Measurements from ENCODE around the gene FAM120B.

FAM120B gene

GRCh38 chr6:170360476-170360875, 53.9 kb downstream of the FAM120B start:
- Histone ChIP-seq H3K9ac (ENCODE audit: insufficient read length) (no peak overlapping the region), H3K27ac (no peak overlapping the region), H3K9me3 (ENCODE audit: low read depth, low read length) (no peaks in the 10 kb centered on the region), H3K36me3 (ENCODE audit: insufficient read depth, low read length) (peaks cover 20% of the 10 kb centered on the region; the same call in 1 of the 2 replicates), H3K4me3 (no peak overlapping the region)
- no peak for TF ChIP-seq POLR2AphosphoS5 (IDR thresholded peaks at IDR 0.05; ENCODE audit: borderline replicate concordance, low read depth, low read length)
- no peak for TF ChIP-seq FOXP2 (optimal IDR thresholded peaks at IDR 0.05; ENCODE audit: control extremely low read depth, extremely low read length, insufficient read depth)
- TF ChIP-seq EZH2 (IDR thresholded peaks at IDR 0.05) = no peak
- no peak for DNase-seq (ENCODE audit: low read depth, low spot score)

GRCh38 chr6:170361335-170361734, 54.8 kb downstream of the FAM120B start:
- no peak overlapping the region for H3K4me3 ChIP-seq
- no peak for DNase-seq (ENCODE audit: low read depth, low spot score)
- H3K36me3 ChIP-seq (ENCODE audit: insufficient read depth, low read length) = peaks cover 20% of the 10 kb centered on the region; the same call in 1 of the 2 replicates
- no peak overlapping the region for H3K27ac ChIP-seq
- H3K9ac ChIP-seq (ENCODE audit: insufficient read length) = no peak overlapping the region
- no peaks in the 10 kb centered on the region for H3K9me3 ChIP-seq (ENCODE audit: low read depth, low read length)
- TF ChIP-seq EZH2 (IDR thresholded peaks at IDR 0.05) = no peak
- TF ChIP-seq FOXP2 (optimal IDR thresholded peaks at IDR 0.05; ENCODE audit: control extremely low read depth, extremely low read length, insufficient read depth) = no peak
- no peak for TF ChIP-seq POLR2AphosphoS5 (IDR thresholded peaks at IDR 0.05; ENCODE audit: borderline replicate concordance, low read depth, low read length)

GRCh38 chr6:170362121-170362520, 55.6 kb downstream of the FAM120B start:
- peaks cover 20% of the 10 kb centered on the region; the same call in 1 of the 2 replicates for H3K36me3 ChIP-seq (ENCODE audit: insufficient read depth, low read length)

GRCh38 chr6:170363255-170363654, 56.7 kb downstream of the FAM120B start:
- DNase-seq (ENCODE audit: low read depth, low spot score) = no peak
- H3K27ac ChIP-seq = no peak overlapping the region
- H3K36me3 ChIP-seq (ENCODE audit: insufficient read depth, low read length) = peaks cover 16% of the 10 kb centered on the region; the same call in 1 of the 2 replicates
- no peak for TF ChIP-seq POLR2AphosphoS5 (IDR thresholded peaks at IDR 0.05; ENCODE audit: borderline replicate concordance, low read depth, low read length)
- TF ChIP-seq EZH2 (IDR thresholded peaks at IDR 0.05) = no peak
- no peak for TF ChIP-seq FOXP2 (optimal IDR thresholded peaks at IDR 0.05; ENCODE audit: control extremely low read depth, extremely low read length, insufficient read depth)
- no peak overlapping the region for H3K9ac ChIP-seq (ENCODE audit: insufficient read length)
- H3K4me3 ChIP-seq = no peak overlapping the region
- H3K9me3 ChIP-seq (ENCODE audit: low read depth, low read length) = no peaks in the 10 kb centered on the region

More at GRCh38 chr6:170362121-170362520, 55.6 kb downstream of the FAM120B start:
- DNase-seq (ENCODE audit: low read depth, low spot score) = no peak
- no peaks in the 10 kb centered on the region for H3K9me3 ChIP-seq (ENCODE audit: low read depth, low read length)
- TF ChIP-seq FOXP2 (optimal IDR thresholded peaks at IDR 0.05; ENCODE audit: control extremely low read depth, extremely low read length, insufficient read depth) (no peak), POLR2AphosphoS5 (IDR thresholded peaks at IDR 0.05; ENCODE audit: borderline replicate concordance, low read depth, low read length) (no peak), EZH2 (IDR thresholded peaks at IDR 0.05) (no peak)
- H3K4me3 ChIP-seq = no peak overlapping the region
- H3K9ac ChIP-seq (ENCODE audit: insufficient read length) = no peak overlapping the region
- H3K27ac ChIP-seq = no peak overlapping the region

GRCh38 chr6:170365121-170365520, 58.6 kb downstream of the FAM120B start:
- Histone ChIP-seq H3K4me3 (no peak overlapping the region), H3K9me3 (ENCODE audit: low read depth, low read length) (no peaks in the 10 kb centered on the region), H3K9ac (ENCODE audit: insufficient read length) (no peak overlapping the region), H3K27ac (no peak overlapping the region), H3K36me3 (ENCODE audit: insufficient read depth, low read length) (peaks cover 10% of the 10 kb centered on the region; the same call in 1 of the 2 replicates)
- no peak for TF ChIP-seq FOXP2 (optimal IDR thresholded peaks at IDR 0.05; ENCODE audit: control extremely low read depth, extremely low read length, insufficient read depth)
- no peak for TF ChIP-seq POLR2AphosphoS5 (IDR thresholded peaks at IDR 0.05; ENCODE audit: borderline replicate concordance, low read depth, low read length)
- no peak for TF ChIP-seq EZH2 (IDR thresholded peaks at IDR 0.05)
- DNase-seq (ENCODE audit: low read depth, low spot score) = no peak

- Histone ChIP-seq H3K4me3 (no peak overlapping the region), H3K9ac (ENCODE audit: insufficient read length) (no peak overlapping the region), H3K9me3 (ENCODE audit: low read depth, low read length) (no peaks in the 10 kb centered on the region), H3K36me3 (ENCODE audit: insufficient read depth, low read length) (peaks cover 5% of the 10 kb centered on the region; the same call in 1 of the 2 replicates), H3K27ac (no peak overlapping the region)
- TF ChIP-seq POLR2AphosphoS5 (IDR thresholded peaks at IDR 0.05; ENCODE audit: borderline replicate concordance, low read depth, low read length) (no peak), FOXP2 (optimal IDR thresholded peaks at IDR 0.05; ENCODE audit: control extremely low read depth, extremely low read length, insufficient read depth) (no peak), EZH2 (IDR thresholded peaks at IDR 0.05) (no peak)
- DNase-seq (ENCODE audit: low read depth, low spot score) = no peak
Measured at GRCh38 chr6:170365593-170365992, 59.0 kb downstream of the FAM120B start.

- Histone ChIP-seq H3K9me3 (ENCODE audit: low read depth, low read length) (no peaks in the 10 kb centered on the region), H3K36me3 (ENCODE audit: insufficient read depth, low read length) (peaks cover 2% of the 10 kb centered on the region; the same call in 1 of the 2 replicates), H3K9ac (ENCODE audit: insufficient read length) (no peak overlapping the region), H3K4me3 (no peak overlapping the region), H3K27ac (no peak overlapping the region)
- TF ChIP-seq EZH2 (IDR thresholded peaks at IDR 0.05) (no peak), FOXP2 (optimal IDR thresholded peaks at IDR 0.05; ENCODE audit: control extremely low read depth, extremely low read length, insufficient read depth) (no peak), POLR2AphosphoS5 (IDR thresholded peaks at IDR 0.05; ENCODE audit: borderline replicate concordance, low read depth, low read length) (no peak)
- DNase-seq (ENCODE audit: low read depth, low spot score) = no peak
Measured at GRCh38 chr6:170366248-170366960, 59.8 kb downstream of the FAM120B start.

- TF ChIP-seq FOXP2 (optimal IDR thresholded peaks at IDR 0.05; ENCODE audit: control extremely low read depth, extremely low read length, insufficient read depth) (no peak), EZH2 (IDR thresholded peaks at IDR 0.05) (no peak), POLR2AphosphoS5 (IDR thresholded peaks at IDR 0.05; ENCODE audit: borderline replicate concordance, low read depth, low read length) (no peak)
- no peak overlapping the region for H3K4me3 ChIP-seq
- H3K36me3 ChIP-seq (ENCODE audit: insufficient read depth, low read length) = no peaks in the 10 kb centered on the region; the same call in 1 of the 2 replicates
- H3K9ac ChIP-seq (ENCODE audit: insufficient read length) = no peak overlapping the region
- no peak overlapping the region for H3K27ac ChIP-seq
- no peak for DNase-seq (ENCODE audit: low read depth, low spot score)
- no peaks in the 10 kb centered on the region for H3K9me3 ChIP-seq (ENCODE audit: low read depth, low read length)
Measured at GRCh38 chr6:170367241-170367640, 60.7 kb downstream of the FAM120B start.

Measured in SK-N-MC (cell line).